Calu3 (cell line): Measurements from ENCODE around the gene RBPJ. TPM values are rescaled to one million over a fixed set of nuclear protein-coding genes. Genes with fewer than 3 reads are reported as not detected.

Experiments used
- BruUV-seq: library from RNA; stranded (reverse); fragments of 400-500 nt; replicated peaks from 2 replicates; lab custom pipeline; 2021; lab: Mats Ljungman, UMichigan
- CTCF ChIA-PET: fragments of 300-600 bp; sonication (Branson Sonifier 250); formaldehyde crosslinking; loops from one replicate; lab custom pipeline; 2022; ENCODE audit warnings: antibody characterized with exemption; lab: Charles Lee
- DNase-seq: peaks from one replicate; pipeline ENCODE4 v3.0.0; 2022
- H3K27ac Mint-ChIP-seq: one replicate; pipeline ENCODE4 v1.8.0; 2022; ENCODE audit warnings: mixed read lengths; ENCODE audit not compliant: unreplicated experiment
- H3K27me3 Mint-ChIP-seq: one replicate; pipeline ENCODE4 v1.8.0; 2022; ENCODE audit warnings: mixed read lengths; ENCODE audit not compliant: unreplicated experiment
- H3K36me3 Mint-ChIP-seq: one replicate; pipeline ENCODE4 v1.8.0; 2022; ENCODE audit warnings: mild to moderate bottlenecking, moderate library complexity, mixed read lengths; ENCODE audit not compliant: insufficient read depth, unreplicated experiment
- H3K4me1 Mint-ChIP-seq: one replicate; pipeline ENCODE4 v1.8.0; 2022; ENCODE audit warnings: mild to moderate bottlenecking, low read depth, mixed read lengths; ENCODE audit not compliant: unreplicated experiment
- H3K4me3 Mint-ChIP-seq: one replicate; pipeline ENCODE4 v1.8.0; 2022; ENCODE audit warnings: mild to moderate bottlenecking, low read depth, moderate library complexity, mixed read lengths; ENCODE audit not compliant: unreplicated experiment
- H3K9me3 Mint-ChIP-seq: one replicate; pipeline ENCODE4 v1.8.0; 2022; ENCODE audit warnings: low read depth, mixed read lengths; ENCODE audit not compliant: unreplicated experiment
- CTCF ChIP-seq: fragments of 200-600 bp; IDR thresholded peaks from one replicate; pipeline ENCODE4 v1.8.0; 2022; ENCODE audit warnings: antibody characterized with exemption; ENCODE audit not compliant: unreplicated experiment
- intact Hi-C: fragments of 100-400 bp; cut with micrococcal nuclease; formaldehyde crosslinking; loops from one replicate; pipeline ENCODE4 v1.10.0; 2022; ENCODE audit not compliant: unreplicated experiment
- total RNA-seq: library from RNA; stranded (reverse); gene quantifications from 2 replicates; pipeline ENCODE4 v1.2.3, GENCODE V29; 2022

The RBPJ gene
- total RNA-seq, 1 experiment from 2014 or later, result 56.3 TPM

DNA sequence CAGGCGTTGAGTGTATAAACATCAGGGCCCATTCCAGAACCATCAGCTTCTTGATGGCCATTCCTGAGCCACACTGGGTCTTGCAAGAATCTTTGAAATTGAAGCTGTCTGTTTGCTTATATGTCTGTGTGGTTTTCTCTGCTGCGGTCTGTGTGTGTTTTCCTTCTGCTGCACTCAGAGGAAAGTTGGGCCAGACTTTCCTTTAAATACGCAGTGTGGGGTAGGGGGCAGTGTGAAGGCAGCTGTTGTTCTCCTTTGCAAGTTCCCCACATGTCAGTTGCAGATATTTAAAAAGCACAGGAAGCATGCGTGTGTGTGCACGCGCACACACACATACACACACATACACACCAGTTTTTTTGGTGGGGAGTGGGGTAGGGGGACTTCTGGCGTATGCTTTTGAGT is 137.3 kb downstream of the RBPJ start:
- Mint-ChIP-seq H3K4me1 (no peaks in the 10 kb centered on the region), H3K4me3 (no peak overlapping the region), H3K9me3 (peaks cover under 1% of the 10 kb centered on the region), H3K27me3 (no peaks in the 10 kb centered on the region), H3K27ac (no peak overlapping the region), H3K36me3 (no peaks in the 10 kb centered on the region)
- TF ChIP-seq CTCF, result no peak
- no TSS peak for BruUV-seq
- CTCF ChIA-PET, result interaction anchor here (0.6 to 1.0 kb wide), 3 partner anchors 262 to 429 kb away, joined by 3 to 7 read pairs (median 3); no protein-coding TSS in a partner anchor
- DNase-seq, result no peak
- intact Hi-C loops, result loop anchor here (2.0 kb wide), 2 partner anchors 263 to 553 kb away; no protein-coding TSS in a partner anchor

DNA sequence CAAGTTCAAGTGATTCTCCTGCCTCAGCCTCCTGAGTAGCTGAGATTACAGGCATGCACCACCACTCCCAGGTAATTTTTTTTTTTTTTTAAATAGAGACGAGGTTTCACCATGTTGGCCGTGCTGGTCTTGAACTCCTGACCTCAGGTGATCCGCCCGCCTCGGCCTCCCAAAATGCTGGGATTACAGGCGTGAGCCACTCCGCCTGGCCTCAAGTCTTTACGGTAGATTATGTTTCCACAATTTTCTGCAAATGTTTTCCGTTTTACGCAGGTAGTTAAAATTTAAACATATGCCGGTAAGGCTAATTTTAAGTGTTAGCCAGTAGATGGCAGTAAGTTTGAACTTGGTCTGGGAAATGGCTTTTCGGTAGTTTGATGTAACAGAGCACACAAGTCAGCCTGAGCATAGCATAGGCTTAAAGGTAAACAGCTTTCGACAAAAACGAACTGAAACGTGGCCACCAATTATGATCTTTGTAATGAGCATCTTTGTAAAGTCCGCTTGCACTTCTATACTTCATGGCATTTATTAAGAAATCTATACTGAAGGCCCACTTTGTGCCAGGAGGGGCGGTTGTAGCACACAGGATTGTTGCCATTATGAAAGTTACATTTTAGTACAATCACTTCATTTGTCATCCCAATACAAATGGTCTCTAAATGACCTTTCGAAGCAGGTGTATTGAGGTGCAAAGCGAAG is 138.4 kb downstream of the RBPJ start:
- H3K9me3 Mint-ChIP-seq, result peaks cover 2% of the 10 kb centered on the region
- CTCF ChIA-PET, result interaction anchor here (0.8 to 1.0 kb wide), 2 partner anchors 261 to 263 kb away, joined by 3 read pairs; no protein-coding TSS in a partner anchor
- H3K4me1 Mint-ChIP-seq, result no peaks in the 10 kb centered on the region
- H3K27ac Mint-ChIP-seq, result no peak overlapping the region
- DNase-seq, result peak; percentile 5
- intact Hi-C loops, result loop anchor here (2.0 kb wide), 2 partner anchors 262 to 552 kb away; no protein-coding TSS in a partner anchor
- no peaks in the 10 kb centered on the region for H3K36me3 Mint-ChIP-seq
- TF ChIP-seq CTCF, result no peak
- peaks cover 10% of the 10 kb centered on the region for H3K27me3 Mint-ChIP-seq
- BruUV-seq, result no TSS peak
- no peak overlapping the region for H3K4me3 Mint-ChIP-seq

- Mint-ChIP-seq H3K36me3 (no peaks in the 10 kb centered on the region), H3K27ac (no peak overlapping the region), H3K4me3 (no peak overlapping the region), H3K27me3 (peaks cover 18% of the 10 kb centered on the region), H3K4me1 (no peaks in the 10 kb centered on the region), H3K9me3 (peaks cover 2% of the 10 kb centered on the region)
- no TSS peak for BruUV-seq
- intact Hi-C loops, result loop anchor here (2.0 kb wide), 2 partner anchors 261 to 551 kb away; no protein-coding TSS in a partner anchor
- no peak for DNase-seq
- TF ChIP-seq CTCF, result no peak
- CTCF ChIA-PET, result no interaction called here
Measured at GRCh38 chr4:26459756-26460530, 139.1 kb downstream of the RBPJ start.

DNA sequence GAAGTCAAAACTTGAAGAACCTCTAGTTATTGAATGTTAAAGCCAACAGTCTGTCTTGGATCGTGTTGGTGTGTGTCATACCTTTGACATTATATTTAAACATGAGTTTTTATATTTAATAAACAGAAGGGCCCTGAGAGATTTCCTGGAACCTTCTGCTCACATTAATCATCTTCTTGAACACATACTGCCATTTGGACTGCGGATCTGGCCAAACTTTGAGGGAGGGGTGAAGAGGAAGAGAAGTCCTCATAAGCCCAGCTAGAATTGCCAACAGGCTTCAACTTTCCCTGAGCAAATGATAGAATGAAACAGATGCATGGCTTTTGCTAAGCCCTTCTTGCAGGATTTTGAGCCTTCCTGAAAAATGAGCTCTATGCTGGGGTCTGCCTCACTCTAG is 142.1 kb downstream of the RBPJ start:
- no peak overlapping the region for H3K4me3 Mint-ChIP-seq
- peaks cover 29% of the 10 kb centered on the region for H3K27me3 Mint-ChIP-seq
- peaks cover 2% of the 10 kb centered on the region for H3K9me3 Mint-ChIP-seq
- H3K4me1 Mint-ChIP-seq, result no peaks in the 10 kb centered on the region
- H3K27ac Mint-ChIP-seq, result no peak overlapping the region
- BruUV-seq, result no TSS peak
- intact Hi-C loops, result no loop called here
- no peak for DNase-seq
- CTCF ChIA-PET, result no interaction called here
- no peaks in the 10 kb centered on the region for H3K36me3 Mint-ChIP-seq
- no peak for TF ChIP-seq CTCF
